K562 (cell line): ENCODE measurements around the gene SERGEF. TPM values are rescaled to one million over a fixed set of nuclear protein-coding genes. Genes with fewer than 3 reads are reported as not detected.

Experiments
- ADNP ChIP-seq: fragments of 200-800 bp; sonication (Bioruptor generic); IDR thresholded peaks from 2 replicates; pipeline ENCODE4 v1.6.1; 2016; ENCODE audit warnings: missing genetic modification characterization, missing compliant biosample characterization
- MYC ChIP-seq, 2 experiments: fragments of 250-450 bp in 1 of 2; sonication (Bioruptor Pico) in 1 of 2; IDR thresholded peaks; 2 replicates each; pipeline versions ENCODE4 v1.5.1 to v1.6.1; 2012 to 2021; ENCODE audit warnings: low read depth in 2 of 2, borderline replicate concordance in 1 of 2, improper control_type of control experiment in 1 of 2, low read length in 1 of 2, mild to moderate bottlenecking in 1 of 2, moderate library complexity in 1 of 2
- MYNN ChIP-seq, 2 experiments: sonication (generic); formaldehyde crosslinking in 1 of 2; IDR thresholded peaks; 2 replicates each; pipeline versions ENCODE4 v1.5.0 to v1.6.1; 2016 to 2020; ENCODE audit warnings: antibody characterized with exemption in 1 of 2, missing genetic modification reagents in 1 of 2
- ZC3H11A ChIP-seq: IDR thresholded peaks from 2 replicates; pipeline ENCODE4 v1.6.1; 2012; ENCODE audit warnings: low read depth, low read length, improper control_type of control experiment
- ZKSCAN1 ChIP-seq: fragments of 150-350 bp; IDR thresholded peaks from 2 replicates; pipeline ENCODE4 v1.6.1; 2016; ENCODE audit warnings: low read depth, low read length
- ZNF75A ChIP-seq: fragments of 450-650 bp; formaldehyde crosslinking; IDR thresholded peaks from 2 replicates; pipeline ENCODE4 v1.4.0; 2020; ENCODE audit warnings: mild to moderate bottlenecking
- ZNF77 ChIP-seq: fragments of 250-450 bp; sonication (Bioruptor Pico); IDR thresholded peaks from 2 replicates; pipeline ENCODE4 v1.5.0; 2020
- polyA plus RNA-seq, 8 experiments: library from polyadenylated mRNA; depleted of rRNA in 4 of 8; stranded (reverse) in 5 of 8; unstranded in 3 of 8; fragments of >200 nt; fragmentation: Nextera tagmentation in 2 of 8; fragmentation: Illumina TruSeq in 1 of 8; extraction: Ambion mirVana in 2 of 8; extraction: Trizol in 1 of 8; gene quantifications; 2 replicates each; pipeline versions ENCODE4 v1.2.1 to v1.2.3, GENCODE V29; 2011 to 2014; ENCODE audit warnings: inconsistent platforms in 1 of 8, missing spikeins in 1 of 8
- total RNA-seq, 7 experiments: library from RNA; depleted of rRNA in 6 of 7; stranded (reverse); fragments of >200 nt in 6 of 7; fragmentation: Illumina TruSeq in 2 of 7; extraction: Trizol in 2 of 7; gene quantifications; 2 replicates each; pipeline versions ENCODE4 v1.2.1 to v1.2.3, GENCODE V29; 2011 to 2021; ENCODE audit warnings: low replicate concordance in 1 of 7
- TF ChIP-seq, protein P1 (sequence below): fragments of 200-600 bp; sonication (generic); IDR thresholded peaks from one replicate; pipeline ENCODE4 v1.6.1; 2012; ENCODE audit warnings: mild to moderate bottlenecking, low read depth, low read length, inconsistent platforms
- TF ChIP-seq, protein P2 (sequence below): fragments of 250-450 bp; sonication (Bioruptor Pico); IDR thresholded peaks from 2 replicates; pipeline ENCODE4 v1.8.0; 2022; ENCODE audit warnings: moderate library complexity, mild to moderate bottlenecking, inconsistent platforms

The SERGEF gene
- total and polyA plus RNA-seq, 9 of the 15 experiments (the other 6 are each of a cell fraction or from before 2014, with no cell fraction given): 10.2 to 28.0 (median 19.9) TPM

DNA sequence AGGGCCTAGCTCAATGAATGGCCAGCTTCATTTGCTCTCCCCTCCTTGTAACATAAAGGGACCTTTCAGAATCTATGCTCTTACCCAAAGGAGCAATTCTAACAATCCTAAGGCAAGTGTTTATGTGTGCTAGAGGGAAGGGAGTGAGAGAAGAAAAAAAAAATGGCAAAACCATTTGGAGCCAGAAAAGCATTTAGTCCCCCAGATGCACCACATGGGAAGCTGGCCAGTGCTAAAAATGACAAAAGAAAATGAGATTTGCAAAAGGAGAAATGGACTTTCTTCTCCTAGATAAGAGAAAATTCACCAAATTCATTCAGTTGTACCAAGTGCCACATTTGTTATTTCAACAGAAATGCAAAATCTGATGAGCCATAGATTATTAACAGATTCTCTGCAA lies 52.8 kb downstream of the SERGEF start (continued):
- TF ChIP-seq, protein P1, sequence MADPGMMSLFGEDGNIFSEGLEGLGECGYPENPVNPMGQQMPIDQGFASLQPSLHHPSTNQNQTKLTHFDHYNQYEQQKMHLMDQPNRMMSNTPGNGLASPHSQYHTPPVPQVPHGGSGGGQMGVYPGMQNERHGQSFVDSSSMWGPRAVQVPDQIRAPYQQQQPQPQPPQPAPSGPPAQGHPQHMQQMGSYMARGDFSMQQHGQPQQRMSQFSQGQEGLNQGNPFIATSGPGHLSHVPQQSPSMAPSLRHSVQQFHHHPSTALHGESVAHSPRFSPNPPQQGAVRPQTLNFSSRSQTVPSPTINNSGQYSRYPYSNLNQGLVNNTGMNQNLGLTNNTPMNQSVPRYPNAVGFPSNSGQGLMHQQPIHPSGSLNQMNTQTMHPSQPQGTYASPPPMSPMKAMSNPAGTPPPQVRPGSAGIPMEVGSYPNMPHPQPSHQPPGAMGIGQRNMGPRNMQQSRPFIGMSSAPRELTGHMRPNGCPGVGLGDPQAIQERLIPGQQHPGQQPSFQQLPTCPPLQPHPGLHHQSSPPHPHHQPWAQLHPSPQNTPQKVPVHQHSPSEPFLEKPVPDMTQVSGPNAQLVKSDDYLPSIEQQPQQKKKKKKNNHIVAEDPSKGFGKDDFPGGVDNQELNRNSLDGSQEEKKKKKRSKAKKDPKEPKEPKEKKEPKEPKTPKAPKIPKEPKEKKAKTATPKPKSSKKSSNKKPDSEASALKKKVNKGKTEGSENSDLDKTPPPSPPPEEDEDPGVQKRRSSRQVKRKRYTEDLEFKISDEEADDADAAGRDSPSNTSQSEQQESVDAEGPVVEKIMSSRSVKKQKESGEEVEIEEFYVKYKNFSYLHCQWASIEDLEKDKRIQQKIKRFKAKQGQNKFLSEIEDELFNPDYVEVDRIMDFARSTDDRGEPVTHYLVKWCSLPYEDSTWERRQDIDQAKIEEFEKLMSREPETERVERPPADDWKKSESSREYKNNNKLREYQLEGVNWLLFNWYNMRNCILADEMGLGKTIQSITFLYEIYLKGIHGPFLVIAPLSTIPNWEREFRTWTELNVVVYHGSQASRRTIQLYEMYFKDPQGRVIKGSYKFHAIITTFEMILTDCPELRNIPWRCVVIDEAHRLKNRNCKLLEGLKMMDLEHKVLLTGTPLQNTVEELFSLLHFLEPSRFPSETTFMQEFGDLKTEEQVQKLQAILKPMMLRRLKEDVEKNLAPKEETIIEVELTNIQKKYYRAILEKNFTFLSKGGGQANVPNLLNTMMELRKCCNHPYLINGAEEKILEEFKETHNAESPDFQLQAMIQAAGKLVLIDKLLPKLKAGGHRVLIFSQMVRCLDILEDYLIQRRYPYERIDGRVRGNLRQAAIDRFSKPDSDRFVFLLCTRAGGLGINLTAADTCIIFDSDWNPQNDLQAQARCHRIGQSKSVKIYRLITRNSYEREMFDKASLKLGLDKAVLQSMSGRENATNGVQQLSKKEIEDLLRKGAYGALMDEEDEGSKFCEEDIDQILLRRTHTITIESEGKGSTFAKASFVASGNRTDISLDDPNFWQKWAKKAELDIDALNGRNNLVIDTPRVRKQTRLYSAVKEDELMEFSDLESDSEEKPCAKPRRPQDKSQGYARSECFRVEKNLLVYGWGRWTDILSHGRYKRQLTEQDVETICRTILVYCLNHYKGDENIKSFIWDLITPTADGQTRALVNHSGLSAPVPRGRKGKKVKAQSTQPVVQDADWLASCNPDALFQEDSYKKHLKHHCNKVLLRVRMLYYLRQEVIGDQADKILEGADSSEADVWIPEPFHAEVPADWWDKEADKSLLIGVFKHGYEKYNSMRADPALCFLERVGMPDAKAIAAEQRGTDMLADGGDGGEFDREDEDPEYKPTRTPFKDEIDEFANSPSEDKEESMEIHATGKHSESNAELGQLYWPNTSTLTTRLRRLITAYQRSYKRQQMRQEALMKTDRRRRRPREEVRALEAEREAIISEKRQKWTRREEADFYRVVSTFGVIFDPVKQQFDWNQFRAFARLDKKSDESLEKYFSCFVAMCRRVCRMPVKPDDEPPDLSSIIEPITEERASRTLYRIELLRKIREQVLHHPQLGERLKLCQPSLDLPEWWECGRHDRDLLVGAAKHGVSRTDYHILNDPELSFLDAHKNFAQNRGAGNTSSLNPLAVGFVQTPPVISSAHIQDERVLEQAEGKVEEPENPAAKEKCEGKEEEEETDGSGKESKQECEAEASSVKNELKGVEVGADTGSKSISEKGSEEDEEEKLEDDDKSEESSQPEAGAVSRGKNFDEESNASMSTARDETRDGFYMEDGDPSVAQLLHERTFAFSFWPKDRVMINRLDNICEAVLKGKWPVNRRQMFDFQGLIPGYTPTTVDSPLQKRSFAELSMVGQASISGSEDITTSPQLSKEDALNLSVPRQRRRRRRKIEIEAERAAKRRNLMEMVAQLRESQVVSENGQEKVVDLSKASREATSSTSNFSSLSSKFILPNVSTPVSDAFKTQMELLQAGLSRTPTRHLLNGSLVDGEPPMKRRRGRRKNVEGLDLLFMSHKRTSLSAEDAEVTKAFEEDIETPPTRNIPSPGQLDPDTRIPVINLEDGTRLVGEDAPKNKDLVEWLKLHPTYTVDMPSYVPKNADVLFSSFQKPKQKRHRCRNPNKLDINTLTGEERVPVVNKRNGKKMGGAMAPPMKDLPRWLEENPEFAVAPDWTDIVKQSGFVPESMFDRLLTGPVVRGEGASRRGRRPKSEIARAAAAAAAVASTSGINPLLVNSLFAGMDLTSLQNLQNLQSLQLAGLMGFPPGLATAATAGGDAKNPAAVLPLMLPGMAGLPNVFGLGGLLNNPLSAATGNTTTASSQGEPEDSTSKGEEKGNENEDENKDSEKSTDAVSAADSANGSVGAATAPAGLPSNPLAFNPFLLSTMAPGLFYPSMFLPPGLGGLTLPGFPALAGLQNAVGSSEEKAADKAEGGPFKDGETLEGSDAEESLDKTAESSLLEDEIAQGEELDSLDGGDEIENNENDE: no peak
- no peak for TF ChIP-seq MYC (IDR thresholded peaks at IDR 0.05; ENCODE audit: low read depth, low read length)
- TF ChIP-seq MYC (CRISPR knock-in tag; IDR thresholded peaks at IDR 0.05; ENCODE audit: borderline replicate concordance, low read depth): no peak
- TF ChIP-seq ADNP (tag): no peak
- TF ChIP-seq ZNF75A (CRISPR knock-in tag): no peak
- no peak for TF ChIP-seq MYNN (IDR thresholded peaks at IDR 0.05)
- no peak for TF ChIP-seq MYNN (CRISPR knock-in tag; IDR thresholded peaks at IDR 0.05)
- TF ChIP-seq, protein P2, sequence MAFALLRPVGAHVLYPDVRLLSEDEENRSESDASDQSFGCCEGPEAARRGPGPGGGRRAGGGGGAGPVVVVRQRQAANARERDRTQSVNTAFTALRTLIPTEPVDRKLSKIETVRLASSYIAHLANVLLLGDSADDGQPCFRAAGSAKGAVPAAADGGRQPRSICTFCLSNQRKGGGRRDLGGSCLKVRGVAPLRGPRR: no peak
- no peak for TF ChIP-seq ZC3H11A
- TF ChIP-seq ZNF77 (CRISPR knock-in tag): no peak
- no peak for TF ChIP-seq ZKSCAN1
